ENCODE data around the gene KCTD6.

The KCTD6 gene

DNA sequence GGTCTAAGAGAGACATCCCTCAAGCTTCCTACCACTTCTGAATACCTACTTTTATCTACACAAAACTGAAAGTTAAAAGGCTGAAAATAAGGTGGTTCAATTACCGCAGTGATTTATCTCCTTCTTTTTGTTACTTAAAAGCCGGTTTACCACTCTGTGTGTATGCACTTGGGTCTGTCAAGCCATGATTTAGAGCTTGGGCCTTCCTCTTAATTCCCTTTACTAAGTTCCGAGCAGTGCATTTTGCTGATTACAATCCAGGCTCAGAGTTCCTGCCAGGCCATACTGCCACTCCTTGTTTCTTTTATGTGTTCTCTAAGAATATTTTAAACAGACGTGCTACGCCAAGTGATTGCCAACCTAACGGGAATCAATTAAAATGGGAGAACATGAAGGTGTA lies 16.5 kb downstream of the KCTD6 start:
- no peaks in the 10 kb centered on the region for H3K79me2 ChIP-seq (ENCODE audit: insufficient read depth, low read length)
- H3K9me3 ChIP-seq (ENCODE audit: low read length) = no peaks in the 10 kb centered on the region
- no peaks in the 10 kb centered on the region for H3F3A ChIP-seq (ENCODE audit: insufficient read depth, low read length)
- no peaks in the 10 kb centered on the region for H4K20me1 ChIP-seq (ENCODE audit: insufficient read depth, low read length)
- H3K4me2 ChIP-seq (ENCODE audit: low read length) = no peak overlapping the region
- no peak overlapping the region for H2AFZ ChIP-seq (ENCODE audit: low read length)
- no peaks in the 10 kb centered on the region for H3K36me3 ChIP-seq (ENCODE audit: insufficient read depth, low read length)
- TF ChIP-seq EZH2 (IDR thresholded peaks at IDR 0.05; ENCODE audit: borderline replicate concordance, low read length) = no peak
- TF ChIP-seq, protein P1, sequence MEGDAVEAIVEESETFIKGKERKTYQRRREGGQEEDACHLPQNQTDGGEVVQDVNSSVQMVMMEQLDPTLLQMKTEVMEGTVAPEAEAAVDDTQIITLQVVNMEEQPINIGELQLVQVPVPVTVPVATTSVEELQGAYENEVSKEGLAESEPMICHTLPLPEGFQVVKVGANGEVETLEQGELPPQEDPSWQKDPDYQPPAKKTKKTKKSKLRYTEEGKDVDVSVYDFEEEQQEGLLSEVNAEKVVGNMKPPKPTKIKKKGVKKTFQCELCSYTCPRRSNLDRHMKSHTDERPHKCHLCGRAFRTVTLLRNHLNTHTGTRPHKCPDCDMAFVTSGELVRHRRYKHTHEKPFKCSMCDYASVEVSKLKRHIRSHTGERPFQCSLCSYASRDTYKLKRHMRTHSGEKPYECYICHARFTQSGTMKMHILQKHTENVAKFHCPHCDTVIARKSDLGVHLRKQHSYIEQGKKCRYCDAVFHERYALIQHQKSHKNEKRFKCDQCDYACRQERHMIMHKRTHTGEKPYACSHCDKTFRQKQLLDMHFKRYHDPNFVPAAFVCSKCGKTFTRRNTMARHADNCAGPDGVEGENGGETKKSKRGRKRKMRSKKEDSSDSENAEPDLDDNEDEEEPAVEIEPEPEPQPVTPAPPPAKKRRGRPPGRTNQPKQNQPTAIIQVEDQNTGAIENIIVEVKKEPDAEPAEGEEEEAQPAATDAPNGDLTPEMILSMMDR (IDR thresholded peaks at IDR 0.05; ENCODE audit: low read length) = no peak
- H3K4me3 ChIP-seq (ENCODE audit: low read depth, low read length, poor library complexity, severe bottlenecking) = no peak overlapping the region
- no peak overlapping the region for H3K27ac ChIP-seq (ENCODE audit: low read depth, low read length, poor library complexity, severe bottlenecking)
- H3K4me1 ChIP-seq (ENCODE audit: insufficient read depth, low read length, severe bottlenecking) = no peaks in the 10 kb centered on the region
- H3K9ac ChIP-seq (ENCODE audit: low read length) = no peak overlapping the region
- H3K9me2 ChIP-seq (ENCODE audit: low read depth, low read length) = no peaks in the 10 kb centered on the region
- H3K27me3 ChIP-seq (ENCODE audit: insufficient read depth, low read length) = no peaks in the 10 kb centered on the region

DNA sequence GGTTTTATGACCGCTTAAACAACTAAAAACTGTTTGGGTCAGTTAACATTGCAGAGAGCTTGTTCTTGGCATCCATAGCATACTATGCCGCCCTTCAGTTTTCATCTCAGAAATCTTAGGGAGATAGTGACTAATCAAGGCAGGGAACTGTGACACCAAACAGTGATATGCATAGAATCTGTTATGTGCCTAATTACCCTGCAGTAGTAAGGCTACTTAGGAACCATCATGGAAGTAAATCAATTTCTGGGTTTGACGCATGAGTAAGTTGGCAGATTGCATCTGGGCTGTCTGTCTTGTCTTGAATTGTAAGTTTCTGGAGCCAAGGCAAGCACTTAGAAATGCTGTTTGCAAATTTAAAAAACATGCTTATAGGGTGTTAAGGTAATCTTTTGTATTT lies 22.5 kb downstream of the KCTD6 start:
- Histone ChIP-seq H4K20me1 (ENCODE audit: insufficient read depth, low read length) (no peaks in the 10 kb centered on the region), H3K4me3 (ENCODE audit: low read depth, low read length, poor library complexity, severe bottlenecking) (no peak overlapping the region), H3F3A (ENCODE audit: insufficient read depth, low read length) (no peaks in the 10 kb centered on the region), H2AFZ (ENCODE audit: low read length) (no peak overlapping the region), H3K27ac (ENCODE audit: low read depth, low read length, poor library complexity, severe bottlenecking) (no peak overlapping the region), H3K9ac (ENCODE audit: low read length) (no peak overlapping the region), H3K9me3 (ENCODE audit: low read length) (no peaks in the 10 kb centered on the region), H3K79me2 (ENCODE audit: insufficient read depth, low read length) (no peaks in the 10 kb centered on the region), H3K27me3 (ENCODE audit: insufficient read depth, low read length) (no peaks in the 10 kb centered on the region), H3K9me2 (ENCODE audit: low read depth, low read length) (no peaks in the 10 kb centered on the region), H3K4me2 (ENCODE audit: low read length) (no peak overlapping the region), H3K36me3 (ENCODE audit: insufficient read depth, low read length) (no peaks in the 10 kb centered on the region), H3K4me1 (ENCODE audit: insufficient read depth, low read length, severe bottlenecking) (no peaks in the 10 kb centered on the region)
- TF ChIP-seq EZH2 (IDR thresholded peaks at IDR 0.05; ENCODE audit: borderline replicate concordance, low read length) = no peak
- TF ChIP-seq, protein P1 (IDR thresholded peaks at IDR 0.05; ENCODE audit: low read length) = no peak

DNA sequence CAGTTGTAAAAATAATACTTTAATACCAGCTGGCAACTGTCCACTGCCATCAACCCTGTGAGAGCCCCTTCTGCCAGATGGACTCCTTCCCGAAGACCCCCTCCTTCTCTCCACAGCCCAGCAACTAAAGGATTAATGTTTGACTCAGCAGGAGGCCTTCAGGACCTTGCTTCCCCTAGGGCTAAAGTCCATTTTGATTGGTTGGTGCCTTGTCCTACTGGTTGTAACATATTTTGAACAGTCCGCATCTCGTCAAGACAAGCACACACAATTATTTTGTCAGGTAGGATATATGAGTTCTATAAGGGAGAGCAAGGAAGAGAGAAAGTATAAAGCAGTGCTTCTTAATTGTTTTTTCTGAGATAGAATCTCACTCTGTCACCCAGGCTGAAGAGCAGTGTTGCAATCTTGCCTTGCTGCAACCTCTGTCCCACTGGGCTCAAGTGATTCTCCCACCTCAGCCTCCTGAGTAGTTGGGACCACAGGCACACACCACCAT lies 26.4 kb downstream of the KCTD6 start:
- H3K9me2 ChIP-seq (ENCODE audit: low read depth, low read length) = no peaks in the 10 kb centered on the region
- H3F3A ChIP-seq (ENCODE audit: insufficient read depth, low read length) = no peaks in the 10 kb centered on the region
- H3K4me3 ChIP-seq (ENCODE audit: low read depth, low read length, poor library complexity, severe bottlenecking) = no peak overlapping the region
- no peak overlapping the region for H3K27ac ChIP-seq (ENCODE audit: low read depth, low read length, poor library complexity, severe bottlenecking)
- H4K20me1 ChIP-seq (ENCODE audit: insufficient read depth, low read length) = no peaks in the 10 kb centered on the region
- no peaks in the 10 kb centered on the region for H3K4me1 ChIP-seq (ENCODE audit: insufficient read depth, low read length, severe bottlenecking)
- no peaks in the 10 kb centered on the region for H3K36me3 ChIP-seq (ENCODE audit: insufficient read depth, low read length)
- no peaks in the 10 kb centered on the region for H3K79me2 ChIP-seq (ENCODE audit: insufficient read depth, low read length)
- no peak overlapping the region for H2AFZ ChIP-seq (ENCODE audit: low read length)
- no peak overlapping the region for H3K4me2 ChIP-seq (ENCODE audit: low read length)
- no peaks in the 10 kb centered on the region for H3K27me3 ChIP-seq (ENCODE audit: insufficient read depth, low read length)
- TF ChIP-seq, protein P1 (IDR thresholded peaks at IDR 0.05; ENCODE audit: low read length) = no peak
- no peak for TF ChIP-seq EZH2 (IDR thresholded peaks at IDR 0.05; ENCODE audit: borderline replicate concordance, low read length)
- H3K9me3 ChIP-seq (ENCODE audit: low read length) = no peaks in the 10 kb centered on the region
- no peak overlapping the region for H3K9ac ChIP-seq (ENCODE audit: low read length)
